Measurements from ENCODE around the gene FBP1.

The FBP1 gene

GRCh38 chr9:94656200-94656599, 16.9 kb upstream of the FBP1 start:
- peak; percentile 64 for DNase-seq (ENCODE audit: low spot score)

DNA sequence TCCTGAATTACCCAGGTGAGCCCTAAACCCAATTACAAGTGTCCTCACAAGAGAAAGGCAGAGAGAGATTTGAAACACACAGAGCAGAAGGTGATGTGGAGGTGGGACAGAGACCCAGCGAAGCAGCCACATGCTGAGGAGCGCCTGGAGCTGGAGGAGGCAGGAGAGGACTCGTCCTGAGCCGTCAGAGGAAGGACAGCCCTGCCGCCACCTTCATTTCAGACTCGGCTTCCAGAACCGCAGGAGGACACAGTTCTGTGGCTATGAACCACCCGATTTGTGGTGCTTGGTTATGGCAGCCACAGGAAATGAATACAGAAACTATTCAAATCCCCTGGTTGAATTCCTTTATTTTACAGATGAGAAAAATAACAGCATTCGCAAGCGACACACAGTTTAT, 16.4 kb upstream of the FBP1 start:
- DNase-seq (ENCODE audit: low spot score) = no peak

DNA sequence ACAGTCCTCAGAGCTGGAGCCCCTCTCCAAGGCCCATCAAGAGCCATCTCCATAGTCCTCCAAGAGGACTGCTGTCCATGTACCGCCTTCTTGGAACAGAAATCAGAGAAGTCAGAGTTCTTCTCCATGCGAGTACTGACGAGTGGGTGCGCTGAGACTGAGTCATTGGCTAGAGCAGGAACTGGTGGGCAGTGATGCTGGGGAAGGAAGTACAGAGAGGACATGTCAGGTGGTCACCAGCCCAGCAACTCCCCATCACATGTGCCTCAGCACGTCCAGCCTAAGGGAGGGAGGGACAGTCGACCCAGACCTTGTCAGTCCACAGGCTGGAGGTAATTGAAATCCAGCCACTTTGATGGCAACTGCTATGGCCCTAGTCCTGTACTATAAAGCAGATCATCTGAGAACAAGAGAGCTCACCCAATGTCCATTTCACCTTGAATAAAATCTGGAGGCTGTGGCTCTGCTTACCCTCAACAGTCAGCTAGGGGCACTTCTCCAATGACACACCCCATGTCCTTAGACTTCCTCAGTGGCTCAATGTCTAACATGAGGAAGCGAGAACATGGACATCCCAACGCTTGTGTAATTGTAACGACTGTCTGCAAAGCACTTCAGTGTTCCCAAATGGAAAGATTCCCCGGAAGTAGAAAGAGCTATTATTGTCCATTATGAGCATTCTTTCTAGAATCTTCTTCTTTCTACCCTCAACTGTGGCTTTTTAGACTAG, 15.0 kb upstream of the FBP1 start:
- DNase-seq (ENCODE audit: low spot score) = no peak

DNA sequence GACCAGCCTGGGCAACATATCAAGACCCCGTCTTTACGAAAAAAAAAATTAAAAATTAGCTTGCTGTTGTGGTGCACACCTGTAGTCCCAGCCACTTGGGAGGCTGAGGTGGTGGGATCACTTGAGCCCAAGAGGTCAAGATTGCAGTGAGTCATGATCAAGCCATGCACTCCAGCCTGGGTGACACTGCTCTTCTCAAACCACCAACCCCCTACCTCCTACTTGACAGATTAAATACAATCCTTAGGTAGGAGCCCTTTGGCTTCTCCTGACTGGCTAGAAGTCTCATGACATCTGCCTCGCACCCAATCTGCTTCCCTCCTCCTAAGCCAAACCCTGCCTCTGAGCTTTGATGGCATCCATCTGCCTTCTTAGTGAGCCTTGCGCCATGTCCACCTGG, 11.6 kb upstream of the FBP1 start:
- no peak for DNase-seq (ENCODE audit: low spot score)

GRCh38 chr9:94649100-94649819, 9.9 kb upstream of the FBP1 start:
- no peak for DNase-seq (ENCODE audit: low spot score)

DNA sequence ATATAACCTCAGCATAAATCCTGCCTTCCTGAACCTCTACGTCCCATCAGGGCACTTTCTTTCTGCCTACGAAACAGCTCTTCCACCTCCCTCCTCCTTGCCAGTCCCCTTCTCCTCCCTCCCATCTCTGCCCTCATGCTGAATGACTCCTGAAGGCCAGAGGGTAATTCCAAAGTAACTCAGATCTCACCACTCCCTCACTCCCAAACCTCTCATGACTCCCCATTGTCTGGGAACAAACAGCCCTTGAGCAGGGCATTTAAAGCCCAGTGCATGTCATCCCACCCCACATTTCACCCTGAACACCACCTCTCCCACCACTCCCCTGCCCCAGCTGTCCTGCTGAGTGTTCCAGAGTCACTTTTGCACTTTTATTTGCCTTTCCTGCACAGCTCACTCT, 8.9 kb upstream of the FBP1 start:
- no peak for DNase-seq (ENCODE audit: low spot score)

- no peak for DNase-seq (ENCODE audit: low spot score)
Observed at GRCh38 chr9:94645901-94646300, 6.6 kb upstream of the FBP1 start.

DNA sequence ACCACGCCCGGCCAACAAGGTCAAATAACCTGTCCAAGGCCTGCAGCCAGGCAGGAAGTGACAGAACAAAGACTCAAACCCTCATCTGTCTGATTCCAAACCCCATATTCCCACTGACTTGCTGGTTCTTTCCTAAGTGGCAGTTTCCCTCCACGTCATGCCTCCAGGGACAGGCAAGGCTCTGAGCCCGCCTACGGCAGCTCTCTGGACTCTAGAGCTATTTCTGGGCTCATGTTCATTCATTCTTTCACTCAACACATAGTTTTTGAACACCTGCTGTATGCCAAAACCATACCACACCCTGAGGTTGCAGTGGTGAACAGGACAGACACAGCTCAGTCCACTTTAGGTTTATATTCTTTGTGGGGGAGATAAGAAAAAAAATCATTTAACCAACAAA, 5.2 kb upstream of the FBP1 start:
- no peak for DNase-seq (ENCODE audit: low spot score)

DNA sequence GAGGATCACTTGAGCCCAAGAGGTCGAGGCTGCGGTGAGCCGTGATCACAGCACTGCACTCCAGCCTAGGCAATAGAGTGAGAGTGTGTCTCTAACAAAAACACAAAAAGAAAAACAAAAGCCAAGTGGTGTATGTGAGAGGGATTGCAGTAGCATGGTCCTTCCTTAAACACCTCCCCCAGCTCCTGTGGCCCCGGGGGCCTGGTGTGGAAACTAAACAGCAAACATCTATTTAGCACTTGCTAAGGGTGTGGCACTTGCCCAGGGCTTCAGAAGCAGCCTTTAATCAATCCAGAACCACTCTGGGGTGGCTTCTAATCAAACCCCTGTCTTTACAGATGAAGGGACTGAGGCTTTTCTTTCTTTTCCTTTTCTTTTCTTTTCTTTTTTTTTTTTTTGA, 4.4 kb upstream of the FBP1 start:
- no peak for DNase-seq (ENCODE audit: low spot score)

- no peak for DNase-seq (ENCODE audit: low spot score)
Observed at GRCh38 chr9:94643176-94643575, 3.9 kb upstream of the FBP1 start.

DNA sequence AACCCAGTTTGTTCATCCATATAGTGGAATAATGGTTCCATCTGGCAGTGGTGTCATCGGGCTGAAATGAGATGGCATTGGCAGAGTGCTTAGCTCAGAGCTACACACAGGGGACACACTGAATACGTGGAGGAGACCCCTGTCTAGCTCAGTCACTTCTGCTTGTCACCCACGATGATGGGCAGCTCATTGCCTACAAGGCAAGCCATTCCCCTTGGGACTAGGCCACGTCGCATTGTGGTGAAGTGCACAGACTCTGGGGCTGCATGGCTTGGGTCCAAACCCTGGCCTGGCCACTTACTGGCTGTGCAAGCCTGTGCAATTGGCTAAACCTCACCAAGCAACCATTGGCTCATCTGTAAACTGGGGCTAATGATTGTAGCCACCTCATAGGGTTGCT, 3.2 kb upstream of the FBP1 start:
- no peak for DNase-seq (ENCODE audit: low spot score)

- no peak for DNase-seq (ENCODE audit: low spot score)
Observed at GRCh38 chr9:94639999-94640376, 670 bp upstream of the FBP1 start.

DNA sequence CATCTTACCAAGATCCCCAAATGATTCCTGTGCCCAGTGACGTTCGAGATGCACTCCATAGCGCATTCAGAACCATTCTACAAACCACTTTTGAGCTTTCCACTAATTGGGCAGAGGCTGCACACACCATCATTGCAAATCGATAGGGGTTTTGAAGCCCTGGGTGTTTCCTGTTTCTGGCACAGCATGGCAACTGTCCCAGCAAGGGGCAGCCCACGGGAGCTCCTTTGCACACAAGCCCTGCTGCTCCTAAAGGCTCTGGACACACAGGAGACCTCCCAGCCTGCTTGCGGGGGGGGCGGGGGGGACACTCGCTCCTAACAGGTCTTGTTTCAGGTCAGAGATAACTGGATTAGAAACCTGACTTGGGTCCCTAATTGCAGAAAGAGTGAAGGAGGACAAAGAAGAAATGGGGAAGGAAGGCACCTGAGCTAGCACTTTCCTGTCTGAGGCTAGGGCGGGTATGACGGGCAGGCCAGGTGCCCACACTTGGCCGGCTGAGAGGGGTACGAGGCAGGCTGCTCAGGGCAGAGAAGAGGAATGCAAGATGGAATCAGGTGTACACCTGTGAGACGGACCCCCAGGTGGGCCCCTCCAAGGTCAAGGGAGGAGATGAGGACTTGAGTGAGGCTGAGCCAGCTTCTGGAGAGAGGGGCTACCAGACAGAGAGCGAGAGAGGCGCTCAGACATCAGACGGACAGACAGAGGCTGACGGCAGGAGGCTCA, 820 bp downstream of the FBP1 start:
- DNase-seq (ENCODE audit: low spot score) = no peak

- DNase-seq (ENCODE audit: low spot score) = no peak
Observed at GRCh38 chr9:94632737-94633136, 6.6 kb downstream of the FBP1 start.

- DNase-seq (ENCODE audit: low spot score) = no peak
Observed at GRCh38 chr9:94631599-94631998, 7.7 kb downstream of the FBP1 start.

DNA sequence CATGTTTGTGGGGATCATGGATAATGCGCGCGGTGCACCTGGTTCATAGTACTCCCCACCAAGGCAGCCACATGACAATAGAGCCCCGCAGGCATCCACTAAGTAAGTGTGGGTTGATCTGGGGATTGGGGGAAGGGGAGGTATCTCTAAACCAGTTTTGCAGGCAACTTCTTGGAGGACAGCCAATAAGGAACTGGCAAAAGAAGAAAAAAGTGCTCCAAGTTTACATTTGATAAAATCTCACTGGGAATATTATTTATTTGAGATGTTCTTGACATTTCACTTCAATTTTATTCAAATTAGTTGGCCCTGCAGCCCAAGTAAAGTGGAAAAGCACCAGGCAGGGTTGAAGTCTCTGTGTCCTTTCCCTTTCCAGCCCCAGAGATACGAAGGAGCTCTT, 8.5 kb downstream of the FBP1 start:
- no peak for DNase-seq (ENCODE audit: low spot score)

DNA sequence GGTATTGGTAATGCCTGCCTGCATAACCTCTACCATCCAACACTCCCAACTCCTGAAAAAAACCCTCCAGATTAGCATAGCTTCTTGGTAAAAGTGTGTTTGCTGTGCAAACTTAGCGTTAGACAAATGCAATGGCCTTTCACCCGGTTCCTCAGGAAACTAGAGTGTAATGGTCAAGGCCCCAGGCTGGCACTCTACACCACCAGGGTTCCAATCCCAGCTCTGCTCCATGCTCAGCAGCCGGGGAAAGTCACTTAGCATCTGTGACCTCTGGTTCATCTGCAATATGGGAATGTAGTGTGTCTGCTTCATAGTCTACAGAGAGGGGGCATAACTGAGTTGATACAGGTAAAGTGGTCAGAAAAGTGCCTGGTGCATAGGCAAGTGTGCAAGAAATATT, 9.0 kb downstream of the FBP1 start:
- DNase-seq (ENCODE audit: low spot score) = no peak

GRCh38 chr9:94627287-94627686, 12.0 kb downstream of the FBP1 start:
- DNase-seq (ENCODE audit: low spot score) = no peak

- DNase-seq (ENCODE audit: low spot score) = no peak
Observed at GRCh38 chr9:94625835-94626234, 13.5 kb downstream of the FBP1 start.

DNA sequence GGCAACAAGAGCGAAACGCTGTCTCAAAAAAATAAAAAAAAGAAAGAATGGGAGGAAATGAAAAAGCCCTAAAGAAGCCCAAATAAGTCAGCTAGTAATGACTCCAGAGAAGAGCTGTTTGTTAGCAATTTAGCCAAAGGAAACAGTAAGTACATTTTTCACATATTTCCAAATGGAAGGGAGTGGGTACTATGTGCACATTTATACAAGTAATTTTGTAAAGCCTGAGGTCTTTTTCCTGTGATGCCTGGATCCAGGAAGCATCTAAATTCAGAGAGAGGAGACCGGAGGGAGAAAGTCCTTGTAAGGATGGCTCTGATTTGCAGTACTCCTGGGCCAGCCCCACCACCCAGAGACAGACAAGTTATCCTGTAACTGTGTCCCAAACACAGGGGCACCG, 14.7 kb downstream of the FBP1 start:
- DNase-seq (ENCODE audit: low spot score) = no peak

GRCh38 chr9:94623253-94623652, 16.1 kb downstream of the FBP1 start:
- DNase-seq (ENCODE audit: low spot score) = peak; percentile 29

DNA sequence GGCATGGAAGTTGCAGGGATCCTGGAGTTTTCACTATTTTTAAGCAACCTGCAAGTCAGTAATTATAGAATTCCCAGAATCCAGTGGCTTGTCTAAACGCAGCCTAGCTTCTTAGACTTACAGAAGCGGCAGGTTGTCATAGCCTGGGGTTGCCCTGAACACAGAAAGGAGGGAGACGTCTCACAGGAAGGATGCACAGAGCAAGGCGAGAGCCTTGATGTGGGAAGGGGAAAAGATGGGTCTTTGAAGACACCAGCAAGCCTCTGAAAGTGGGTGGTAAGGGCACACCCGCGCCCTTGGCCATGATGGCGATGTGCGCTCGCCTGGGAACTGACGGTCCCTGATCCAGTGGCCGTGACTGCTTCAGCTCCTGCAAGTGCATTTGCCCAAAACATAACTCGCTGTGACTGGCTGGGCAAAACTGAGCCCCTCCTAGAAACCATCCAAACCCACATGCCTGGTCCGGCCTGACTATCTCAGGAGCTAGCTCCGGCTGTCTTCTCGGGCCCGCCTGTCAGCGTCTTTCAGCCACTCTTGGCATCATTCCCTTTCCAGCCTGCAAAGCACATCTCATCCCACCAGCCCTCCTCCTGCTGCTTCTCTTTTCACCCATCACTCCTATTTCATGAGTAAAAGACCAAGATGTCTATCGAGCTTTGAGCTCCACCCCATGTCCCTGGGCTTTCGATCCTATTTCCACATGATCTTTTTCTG, 17.1 kb downstream of the FBP1 start:
- DNase-seq (ENCODE audit: low spot score) = no peak

GRCh38 chr9:94619026-94619425, 20.3 kb downstream of the FBP1 start:
- DNase-seq (ENCODE audit: low spot score) = no peak

Measured in germinal center (tissue), 1 donor.